Gastroesophageal sphincter (tissue), 3 donors: ENCODE measurements around the gene ISCU.

ENCODE experiments used
- CTCF ChIP-seq, 4 experiments: fragments of 200-600 bp in 2 of 4; fragments of 450-650 bp in 2 of 4; sonication (generic) in 1 of 4; IDR thresholded peaks; one replicate each; pipeline ENCODE4 v1.5.1; 2017 to 2019; ENCODE audit warnings: antibody characterized with exemption in 4 of 4, mild to moderate bottlenecking in 2 of 4, moderate library complexity in 2 of 4
- POLR2AphosphoS5 ChIP-seq: sonication (generic); formaldehyde crosslinking; IDR thresholded peaks from one replicate; pipeline ENCODE4 v1.6.1; 2017; ENCODE audit warnings: antibody characterized with exemption

GRCh38 chr12:108589028-108589839, 26.8 kb downstream of the ISCU start:
- no peak for TF ChIP-seq POLR2AphosphoS5
- TF ChIP-seq CTCF (IDR thresholded peaks at IDR 0.05) = no peak
